HepG2 (cell line): ENCODE data around the gene SLC41A3. TPM values are rescaled to one million over a fixed set of nuclear protein-coding genes. Genes with fewer than 3 reads are reported as not detected.

Experiments
- ATF7 ChIP-seq, 2 experiments: fragments of 450-650 bp in 1 of 2; sonication (generic) in 1 of 2; formaldehyde crosslinking in 1 of 2; IDR thresholded peaks; 2 replicates each; pipeline versions ENCODE4 v1.4.0 to v1.6.1; 2016 to 2020; ENCODE audit warnings: antibody characterized with exemption in 1 of 2, mild to moderate bottlenecking in 1 of 2, missing genetic modification reagents in 1 of 2
- BCL6 ChIP-seq: IDR thresholded peaks from 2 replicates; pipeline ENCODE4 v1.6.1; 2016; ENCODE audit warnings: missing genetic modification reagents, missing compliant biosample characterization
- CCAR2 ChIP-seq: fragments of 200-400 bp; formaldehyde crosslinking; optimal IDR thresholded peaks from 2 replicates; pipeline ENCODE3; 2018; ENCODE audit warnings: low read depth, mild to moderate bottlenecking, low read length, moderate library complexity
- DBP ChIP-seq: sonication (generic); formaldehyde crosslinking; IDR thresholded peaks from 2 replicates; pipeline ENCODE4 v1.4.0; 2020; ENCODE audit warnings: missing genetic modification reagents; ENCODE audit errors: not compliant biosample characterization
- HIVEP1 ChIP-seq: sonication (generic); formaldehyde crosslinking; IDR thresholded peaks from 2 replicates; pipeline ENCODE4 v1.4.0; 2020; ENCODE audit warnings: mild to moderate bottlenecking, missing genetic modification reagents
- KLF16 ChIP-seq, 2 experiments: sonication (generic) in 1 of 2; formaldehyde crosslinking in 1 of 2; IDR thresholded peaks; 2 replicates each; pipeline versions ENCODE4 v1.6.1 to v1.8.0; 2016 to 2023; ENCODE audit warnings: missing genetic modification reagents in 2 of 2, missing compliant biosample characterization in 1 of 2
- KMT2A ChIP-seq: sonication (generic); formaldehyde crosslinking; IDR thresholded peaks from 2 replicates; pipeline ENCODE4 v1.4.0; 2020; ENCODE audit warnings: missing genetic modification reagents
- NR2F2 ChIP-seq: IDR thresholded peaks from 2 replicates; pipeline ENCODE4 v1.6.1; 2012; ENCODE audit warnings: low read depth, inconsistent platforms, borderline replicate concordance
- PAF1 ChIP-seq: IDR thresholded peaks from 2 replicates; pipeline ENCODE4 v1.6.1; 2016; ENCODE audit warnings: missing genetic modification reagents, missing compliant biosample characterization
- SMARCC2 ChIP-seq: fragments of 450-650 bp; IDR thresholded peaks from 2 replicates; pipeline ENCODE4 v1.6.1; 2017; ENCODE audit warnings: antibody characterized with exemption, mild to moderate bottlenecking
- SMARCE1 ChIP-seq: fragments of 450-650 bp; IDR thresholded peaks from 2 replicates; pipeline ENCODE4 v1.6.1; 2017; ENCODE audit warnings: borderline replicate concordance
- SNAPC2 ChIP-seq: sonication (generic); formaldehyde crosslinking; IDR thresholded peaks from 2 replicates; pipeline ENCODE4 v1.8.1; 2022; ENCODE audit warnings: mild to moderate bottlenecking, missing genetic modification reagents
- STAT5B ChIP-seq: sonication (generic); formaldehyde crosslinking; IDR thresholded peaks from 2 replicates; pipeline ENCODE4 v1.4.0; 2020; ENCODE audit warnings: missing genetic modification reagents
- TBX3 ChIP-seq: fragments of 450-650 bp; IDR thresholded peaks from 2 replicates; pipeline ENCODE4 v1.6.1; 2017; ENCODE audit warnings: antibody characterized with exemption, mild to moderate bottlenecking, inconsistent platforms, borderline replicate concordance
- THYN1 ChIP-seq: sonication (generic); formaldehyde crosslinking; IDR thresholded peaks from 2 replicates; pipeline ENCODE4 v1.8.1; 2023; ENCODE audit warnings: low read depth, mild to moderate bottlenecking, moderate library complexity, missing genetic modification reagents, borderline replicate concordance
- YEATS4 ChIP-seq: sonication (generic); formaldehyde crosslinking; IDR thresholded peaks from 2 replicates; pipeline ENCODE4 v1.4.0; 2020; ENCODE audit warnings: missing genetic modification reagents, borderline replicate concordance
- ZNF205 ChIP-seq: IDR thresholded peaks from 2 replicates; pipeline ENCODE4 v1.6.1; 2018; ENCODE audit warnings: missing biosample characterization, missing genetic modification reagents
- ZNF253 ChIP-seq: sonication (generic); formaldehyde crosslinking; IDR thresholded peaks from 2 replicates; pipeline ENCODE4 v1.8.0; 2022; ENCODE audit warnings: mild to moderate bottlenecking, missing genetic modification reagents, borderline replicate concordance
- ZNF282 ChIP-seq: fragments of 450-650 bp; IDR thresholded peaks from 2 replicates; pipeline ENCODE4 v1.6.1; 2018; ENCODE audit not compliant: partially characterized antibody
- ZNF556 ChIP-seq: sonication (generic); formaldehyde crosslinking; IDR thresholded peaks from 2 replicates; pipeline ENCODE4 v1.4.0; 2020; ENCODE audit warnings: mild to moderate bottlenecking, missing genetic modification reagents, borderline replicate concordance
- ZNF580 ChIP-seq: IDR thresholded peaks from 2 replicates; pipeline ENCODE4 v1.6.1; 2016; ENCODE audit warnings: low read depth, borderline replicate concordance
- ZNF713 ChIP-seq: sonication (generic); formaldehyde crosslinking; IDR thresholded peaks from 2 replicates; pipeline ENCODE4 v1.4.0; 2020; ENCODE audit warnings: mild to moderate bottlenecking, missing genetic modification reagents
- ZNF792 ChIP-seq: IDR thresholded peaks from 2 replicates; pipeline ENCODE4 v1.6.1; 2016
- polyA plus RNA-seq, 8 experiments: library from polyadenylated mRNA; depleted of rRNA in 3 of 8; stranded (reverse) in 7 of 8; unstranded in 1 of 8; fragments of >200 nt; fragmentation: Illumina TruSeq in 4 of 8; extraction: Trizol in 4 of 8; gene quantifications; 2 replicates each; pipeline versions ENCODE4 v1.2.1 to v1.2.3, GENCODE V29; 2011 to 2016; ENCODE audit warnings: low read depth in 4 of 8, missing spikeins in 1 of 8, mixed read lengths in 1 of 8; ENCODE audit not compliant: insufficient read depth in 1 of 8
- total RNA-seq, 5 experiments: library from RNA; depleted of rRNA; stranded (reverse); fragments of >200 nt; fragmentation: Illumina TruSeq; extraction: Trizol; gene quantifications; 2 replicates each; pipeline ENCODE4 v1.2.3, GENCODE V29; 2016; ENCODE audit warnings: low read depth in 1 of 5
- TF ChIP-seq, protein P1 (sequence below): sonication (generic); formaldehyde crosslinking; IDR thresholded peaks from 2 replicates; pipeline ENCODE4 v1.4.0; 2020; ENCODE audit warnings: mild to moderate bottlenecking, missing genetic modification reagents
- TF ChIP-seq, protein P2 (sequence below): sonication (generic); formaldehyde crosslinking; IDR thresholded peaks from 2 replicates; pipeline ENCODE4 v1.5.1; 2020; ENCODE audit warnings: mild to moderate bottlenecking, missing genetic modification reagents, moderate library complexity

The SLC41A3 gene
- total and polyA plus RNA-seq, 2 of the 13 experiments (the other 11 are each of a cell fraction or from before 2014, with no cell fraction given): 26.0 to 71.1 TPM

GRCh38 chr3:125990253-125990970 is 93.5 kb downstream of the SLC41A3 start (continued):
- TF ChIP-seq ZNF580 (CRISPR knock-in tag): no peak
- TF ChIP-seq STAT5B (CRISPR knock-in tag): no peak
- TF ChIP-seq, protein P1, sequence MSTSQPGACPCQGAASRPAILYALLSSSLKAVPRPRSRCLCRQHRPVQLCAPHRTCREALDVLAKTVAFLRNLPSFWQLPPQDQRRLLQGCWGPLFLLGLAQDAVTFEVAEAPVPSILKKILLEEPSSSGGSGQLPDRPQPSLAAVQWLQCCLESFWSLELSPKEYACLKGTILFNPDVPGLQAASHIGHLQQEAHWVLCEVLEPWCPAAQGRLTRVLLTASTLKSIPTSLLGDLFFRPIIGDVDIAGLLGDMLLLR (CRISPR knock-in tag): no peak
- no peak for TF ChIP-seq CCAR2
- no peak for TF ChIP-seq THYN1 (CRISPR knock-in tag)
- no peak for TF ChIP-seq PAF1 (CRISPR knock-in tag)
- TF ChIP-seq SMARCC2: no peak
- TF ChIP-seq YEATS4: peak; percentile 35; the same call in 1 of the 2 replicates
- no peak for TF ChIP-seq ZNF282
- TF ChIP-seq SMARCE1: no peak
- TF ChIP-seq ZNF713 (CRISPR knock-in tag): no peak
- no peak for TF ChIP-seq SNAPC2 (CRISPR knock-in tag)
- no peak for TF ChIP-seq TBX3
- TF ChIP-seq ZNF792 (CRISPR knock-in tag): no peak
- 0 out of 2 replicates have a peak, but pooled peaks have one; percentile 10 for TF ChIP-seq ZNF253
- TF ChIP-seq DBP (CRISPR knock-in tag): no peak
- TF ChIP-seq ZNF556 (CRISPR knock-in tag): no peak
- no peak for TF ChIP-seq ATF7 (IDR thresholded peaks at IDR 0.05)
- no peak for TF ChIP-seq ATF7 (CRISPR knock-in tag; IDR thresholded peaks at IDR 0.05)
- no peak; a peak in 1 of 4 replicates for TF ChIP-seq KLF16 (CRISPR knock-in tag; IDR thresholded peaks at IDR 0.05)
- TF ChIP-seq, protein P2, sequence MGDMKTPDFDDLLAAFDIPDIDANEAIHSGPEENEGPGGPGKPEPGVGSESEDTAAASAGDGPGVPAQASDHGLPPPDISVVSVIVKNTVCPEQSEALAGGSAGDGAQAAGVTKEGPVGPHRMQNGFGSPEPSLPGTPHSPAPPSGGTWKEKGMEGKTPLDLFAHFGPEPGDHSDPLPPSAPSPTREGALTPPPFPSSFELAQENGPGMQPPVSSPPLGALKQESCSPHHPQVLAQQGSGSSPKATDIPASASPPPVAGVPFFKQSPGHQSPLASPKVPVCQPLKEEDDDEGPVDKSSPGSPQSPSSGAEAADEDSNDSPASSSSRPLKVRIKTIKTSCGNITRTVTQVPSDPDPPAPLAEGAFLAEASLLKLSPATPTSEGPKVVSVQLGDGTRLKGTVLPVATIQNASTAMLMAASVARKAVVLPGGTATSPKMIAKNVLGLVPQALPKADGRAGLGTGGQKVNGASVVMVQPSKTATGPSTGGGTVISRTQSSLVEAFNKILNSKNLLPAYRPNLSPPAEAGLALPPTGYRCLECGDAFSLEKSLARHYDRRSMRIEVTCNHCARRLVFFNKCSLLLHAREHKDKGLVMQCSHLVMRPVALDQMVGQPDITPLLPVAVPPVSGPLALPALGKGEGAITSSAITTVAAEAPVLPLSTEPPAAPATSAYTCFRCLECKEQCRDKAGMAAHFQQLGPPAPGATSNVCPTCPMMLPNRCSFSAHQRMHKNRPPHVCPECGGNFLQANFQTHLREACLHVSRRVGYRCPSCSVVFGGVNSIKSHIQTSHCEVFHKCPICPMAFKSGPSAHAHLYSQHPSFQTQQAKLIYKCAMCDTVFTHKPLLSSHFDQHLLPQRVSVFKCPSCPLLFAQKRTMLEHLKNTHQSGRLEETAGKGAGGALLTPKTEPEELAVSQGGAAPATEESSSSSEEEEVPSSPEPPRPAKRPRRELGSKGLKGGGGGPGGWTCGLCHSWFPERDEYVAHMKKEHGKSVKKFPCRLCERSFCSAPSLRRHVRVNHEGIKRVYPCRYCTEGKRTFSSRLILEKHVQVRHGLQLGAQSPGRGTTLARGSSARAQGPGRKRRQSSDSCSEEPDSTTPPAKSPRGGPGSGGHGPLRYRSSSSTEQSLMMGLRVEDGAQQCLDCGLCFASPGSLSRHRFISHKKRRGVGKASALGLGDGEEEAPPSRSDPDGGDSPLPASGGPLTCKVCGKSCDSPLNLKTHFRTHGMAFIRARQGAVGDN (CRISPR knock-in tag): peak; percentile 88
- no peak for TF ChIP-seq HIVEP1 (CRISPR knock-in tag)
- no peak for TF ChIP-seq ZNF205 (CRISPR knock-in tag)
- TF ChIP-seq KMT2A: no peak
- no peak for TF ChIP-seq NR2F2
- TF ChIP-seq BCL6: no peak
